ENCODE results near the gene MAP3K15. TPM values are rescaled to one million over a fixed set of nuclear protein-coding genes. Genes with fewer than 3 reads are reported as not detected.
A peak's percentile ranks its signal among the peaks of the same experiment; 100 is the strongest.
"Not testable (repeated sequence)": the region's sequence is repeated elsewhere in the genome, so short reads cannot be mapped to it uniquely, and the experiment has no call there.

The MAP3K15 gene
- total RNA-seq, 6 donors from 2014 or later, result 0.44 to 5.2 (median 1.4) TPM

GRCh38 chrX:19512359-19512758 lies 2.9 kb downstream of the MAP3K15 start:
- peaks cover 0 to 3% (median 0%) of the 10 kb centered on the region in 4 donors for H3K9me3 ChIP-seq
- ATAC-seq (ENCODE audit: low FRiP score in 2 of 2), result no peak
- 85 to 87% methylated on average over 8 of the region's 8 CpGs for WGBS, 2 donors
- H3K36me3 ChIP-seq, result no peaks in the 10 kb centered on the region
- DNase-seq, result no peak
- H3K4me3 ChIP-seq, result no peak overlapping the region
- TF ChIP-seq POLR2AphosphoS5 (IDR thresholded peaks at IDR 0.05) (no peak), EP300 (IDR thresholded peaks at IDR 0.05) (no peak), POLR2A (IDR thresholded peaks at IDR 0.05) (no peak), CTCF (IDR thresholded peaks at IDR 0.05) (no peak)
- peaks cover 0 to 4% (median 0%) of the 10 kb centered on the region in 4 donors for H3K27me3 ChIP-seq
- peaks cover 3 to 13% (median 5%) of the 10 kb centered on the region in 4 donors for H3K4me1 ChIP-seq
- H3K27ac ChIP-seq, result no peak overlapping the region

- H3K9me3 ChIP-seq; H3K36me3 ChIP-seq; H3K4me3 ChIP-seq; H3K27ac ChIP-seq; ATAC-seq (ENCODE audit: low FRiP score in 2 of 2); H3K27me3 ChIP-seq; DNase-seq: not testable (repeated sequence)
- peaks cover 3 to 13% (median 5%) of the 10 kb centered on the region in 4 donors for H3K4me1 ChIP-seq
Measured at GRCh38 chrX:19511796-19512195, 3.5 kb downstream of the MAP3K15 start.

- 70 to 74% methylated on average over 7 of the region's 7 CpGs for WGBS, 2 donors
- H3K27ac ChIP-seq, result no peak overlapping the region
- no peak for TF ChIP-seq POLR2A (IDR thresholded peaks at IDR 0.05)
- no peak for TF ChIP-seq POLR2AphosphoS5 (IDR thresholded peaks at IDR 0.05)
- TF ChIP-seq EP300 (IDR thresholded peaks at IDR 0.05), result no peak
- no peak for TF ChIP-seq CTCF (IDR thresholded peaks at IDR 0.05)
- H3K9me3 ChIP-seq, result no peaks in the 10 kb centered on the region
- no peak overlapping the region for H3K4me3 ChIP-seq
- DNase-seq (no peak), ATAC-seq (ENCODE audit: low FRiP score in 2 of 2) (no peak)
- no peaks in the 10 kb centered on the region for H3K4me1 ChIP-seq
- H3K36me3 ChIP-seq, result no peaks in the 10 kb centered on the region
- H3K27me3 ChIP-seq, result no peaks in the 10 kb centered on the region
Measured at GRCh38 chrX:19496711-19497110, 18.6 kb downstream of the MAP3K15 start.

GRCh38 chrX:19487520-19488200 lies 27.6 kb downstream of the MAP3K15 start:
- WGBS, 2 donors, result 53 to 69% methylated on average over 2 to 3 of the region's 3 CpGs
- TF ChIP-seq CTCF (IDR thresholded peaks at IDR 0.05), result no peak
- TF ChIP-seq POLR2AphosphoS5 (IDR thresholded peaks at IDR 0.05), result no peak
- no peak for TF ChIP-seq POLR2A (IDR thresholded peaks at IDR 0.05)
- TF ChIP-seq EP300 (IDR thresholded peaks at IDR 0.05), result no peak
- DNase-seq, result peak in 1 of 2 donors; percentile 60

GRCh38 chrX:19479458-19479857 lies 35.9 kb downstream of the MAP3K15 start:
- no peaks in the 10 kb centered on the region for H3K27me3 ChIP-seq
- DNase-seq (no peak), ATAC-seq (ENCODE audit: low FRiP score in 2 of 2) (no peak)
- WGBS, 2 donors, result 96 to 100% methylated on average over 1 of the region's 1 CpG
- no peaks in the 10 kb centered on the region for H3K36me3 ChIP-seq
- no peaks in the 10 kb centered on the region for H3K9me3 ChIP-seq
- no peak overlapping the region for H3K27ac ChIP-seq
- no peaks in the 10 kb centered on the region for H3K4me1 ChIP-seq
- H3K4me3 ChIP-seq, result no peak overlapping the region
- TF ChIP-seq POLR2AphosphoS5 (IDR thresholded peaks at IDR 0.05) (no peak), CTCF (IDR thresholded peaks at IDR 0.05) (no peak), POLR2A (IDR thresholded peaks at IDR 0.05) (no peak), EP300 (IDR thresholded peaks at IDR 0.05) (no peak)

More at GRCh38 chrX:19487520-19488200, 27.6 kb downstream of the MAP3K15 start:
- no peak overlapping the region for H3K4me3 ChIP-seq
- ATAC-seq (ENCODE audit: low FRiP score in 2 of 2), result no peak
- no peaks in the 10 kb centered on the region for H3K9me3 ChIP-seq
- H3K27me3 ChIP-seq, result no peaks in the 10 kb centered on the region
- H3K4me1 ChIP-seq, result peaks cover 0 to 4% (median 0%) of the 10 kb centered on the region in 4 donors
- H3K27ac ChIP-seq, result no peak overlapping the region
- no peaks in the 10 kb centered on the region for H3K36me3 ChIP-seq

- H3K27me3 ChIP-seq; H3K9me3 ChIP-seq; H3K4me1 ChIP-seq; DNase-seq; H3K27ac ChIP-seq; H3K4me3 ChIP-seq; ATAC-seq (ENCODE audit: low FRiP score in 2 of 2); H3K36me3 ChIP-seq: not testable (repeated sequence)
- 83 to 100% methylated on average over 1 to 2 of the region's 2 CpGs for WGBS, 2 donors
Measured at GRCh38 chrX:19468383-19468782, 46.9 kb downstream of the MAP3K15 start.

All from upper lobe of left lung (tissue), 6 donors.